ENCODE measurements around the gene FAM47E. TPM values are rescaled to one million over a fixed set of nuclear protein-coding genes. Genes with fewer than 3 reads are reported as not detected.

Gene FAM47E
- total and polyA plus RNA-seq, 2 of the 8 experiments (the other 6 are each of a cell fraction or from before 2014, with no cell fraction given): 1.3 to 1.4 TPM

DNA sequence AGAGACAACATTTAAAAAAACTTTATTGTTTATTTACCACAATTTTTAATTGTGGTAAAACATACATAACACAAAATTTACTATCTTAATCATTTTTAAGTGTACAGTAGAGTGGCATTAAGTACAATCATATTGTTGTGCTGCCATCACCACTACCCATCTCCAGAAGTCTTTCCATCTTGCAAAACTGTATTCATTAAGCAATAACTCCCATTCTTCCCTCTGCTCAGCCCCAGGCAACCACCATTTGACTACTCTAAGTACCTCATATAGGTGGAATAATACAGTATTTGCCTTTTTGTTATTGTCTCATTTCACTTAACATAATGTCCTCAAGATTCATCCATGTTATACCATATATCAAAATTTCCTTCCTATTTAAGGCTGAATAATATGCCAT lies 12.8 kb upstream of the FAM47E start:
- Histone ChIP-seq H3K9me3 (ENCODE audit: insufficient read depth in 2 of 2, low read depth in 1 of 2, low read length in 1 of 2) (peaks cover 3 to 6% of the 10 kb centered on the region in 2 experiments; a peak in 2 of 4 replicates), H3K79me2 (ENCODE audit: control insufficient read depth in 1 of 2, insufficient read depth in 2 of 2, low read length in 2 of 2) (no peaks in the 10 kb centered on the region), H3K14ac (ENCODE audit: insufficient read length) (no peak overlapping the region), H4K8ac (ENCODE audit: extremely low read depth, insufficient read depth, low read length) (no peak overlapping the region), H3K27me3 (replicated peaks in 1 of 4; ENCODE audit: control insufficient read depth in 3 of 4, extremely low read depth in 1 of 4, insufficient read depth in 3 of 4, low read length in 3 of 4) (no peaks in the 10 kb centered on the region), H4K5ac (ENCODE audit: insufficient read length, low read depth, low read length) (no peak overlapping the region), H2BK12ac (ENCODE audit: low read depth, low read length) (no peak overlapping the region), H3K23ac (ENCODE audit: insufficient read length) (no peak overlapping the region), H2BK120ac (replicated peaks; ENCODE audit: low read depth, low read length) (no peak overlapping the region), H3K18ac (ENCODE audit: extremely low read depth, low read length) (no peak overlapping the region), H2BK5ac (ENCODE audit: low read depth, low read length) (no peak overlapping the region), H3K56ac (replicated peaks; ENCODE audit: insufficient read length, low read depth, low read length) (no peak overlapping the region), H3K4ac (replicated peaks; ENCODE audit: insufficient read length, low read depth, low read length) (no peak overlapping the region), H3K9ac (replicated peaks in 1 of 4; ENCODE audit: extremely low read depth in 1 of 4, low read depth in 3 of 4, low read length in 3 of 4) (no peak overlapping the region), H2BK20ac (ENCODE audit: low read length) (no peak overlapping the region), H2AK5ac (ENCODE audit: low read depth, low read length) (no peak overlapping the region), H3K23me2 (ENCODE audit: low read depth, low read length) (no peaks in the 10 kb centered on the region), H3K36me3 (ENCODE audit: control insufficient read depth in 2 of 4, insufficient read depth in 4 of 4, low read length in 3 of 4) (no peaks in the 10 kb centered on the region), H4K91ac (replicated peaks; ENCODE audit: insufficient read length, low read length) (no peak overlapping the region), H3K4me3 (ENCODE audit: extremely low read depth in 1 of 4, insufficient read depth in 2 of 4, low read depth in 3 of 4, low read length in 4 of 4) (no peak overlapping the region), H4K20me1 (replicated peaks in 1 of 2; ENCODE audit: control insufficient read depth in 1 of 2, insufficient read depth in 2 of 2, low read length in 2 of 2) (no peaks in the 10 kb centered on the region), H3K4me1 (replicated peaks in 1 of 4; ENCODE audit: control insufficient read depth in 3 of 4, insufficient read depth in 4 of 4, low read length in 3 of 4) (peaks cover 2 to 9% (median 4%) of the 10 kb centered on the region in 4 experiments; a peak in 5 of 7 replicates), H3K4me2 (ENCODE audit: insufficient read depth in 1 of 2, low read depth in 2 of 2, low read length in 2 of 2) (no peak overlapping the region), H2BK15ac (ENCODE audit: low read length) (no peak overlapping the region), H3K27ac (ENCODE audit: low read depth, low read length) (no peak overlapping the region), H3K79me1 (ENCODE audit: low read depth, low read length) (no peaks in the 10 kb centered on the region), H2AFZ (ENCODE audit: low read length) (no peak overlapping the region)
- no peak for DNase-seq (ENCODE audit: low read depth in 1 of 2, low spot score in 2 of 2)
- POLR2A ChIA-PET (ENCODE audit: partially characterized antibody): no interaction called here
- no peak for FAIRE-seq
- CTCF ChIA-PET (ENCODE audit: partially characterized antibody): interaction anchor here (1.8 kb wide), 1 partner anchor 139 kb away, joined by 6 read pairs; no protein-coding TSS in a partner anchor
- TF ChIP-seq GABPA (IDR thresholded peaks at IDR 0.05; ENCODE audit: borderline replicate concordance, insufficient read depth, low read length) (no peak), TAF1 (IDR thresholded peaks at IDR 0.05; ENCODE audit: low read depth, low read length) (no peak), BACH1 (IDR thresholded peaks at IDR 0.05; ENCODE audit: low read length) (no peak), SP4 (IDR thresholded peaks at IDR 0.05; ENCODE audit: low read length) (no peak), EZH2 (IDR thresholded peaks at IDR 0.05; ENCODE audit: low read depth, low read length, severe bottlenecking) (no peak), SAP30 (IDR thresholded peaks at IDR 0.05; ENCODE audit: insufficient read depth, insufficient replicate concordance, low read length) (no peak), CHD1 (IDR thresholded peaks at IDR 0.05; ENCODE audit: low read depth, low read length) (no peak), POLR2A (IDR thresholded peaks at IDR 0.05; ENCODE audit: control extremely low read depth in 1 of 2, low read depth in 2 of 2, low read length in 2 of 2) (no peak), YY1 (IDR thresholded peaks at IDR 0.05; ENCODE audit: low read depth, low read length) (no peak), ASH2L (IDR thresholded peaks at IDR 0.05; ENCODE audit: low read length) (no peak)
- TF ChIP-seq, protein P1, sequence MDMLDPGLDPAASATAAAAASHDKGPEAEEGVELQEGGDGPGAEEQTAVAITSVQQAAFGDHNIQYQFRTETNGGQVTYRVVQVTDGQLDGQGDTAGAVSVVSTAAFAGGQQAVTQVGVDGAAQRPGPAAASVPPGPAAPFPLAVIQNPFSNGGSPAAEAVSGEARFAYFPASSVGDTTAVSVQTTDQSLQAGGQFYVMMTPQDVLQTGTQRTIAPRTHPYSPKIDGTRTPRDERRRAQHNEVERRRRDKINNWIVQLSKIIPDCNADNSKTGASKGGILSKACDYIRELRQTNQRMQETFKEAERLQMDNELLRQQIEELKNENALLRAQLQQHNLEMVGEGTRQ (IDR thresholded peaks at IDR 0.05; ENCODE audit: low read length): no peak
- TF ChIP-seq, protein P2, sequence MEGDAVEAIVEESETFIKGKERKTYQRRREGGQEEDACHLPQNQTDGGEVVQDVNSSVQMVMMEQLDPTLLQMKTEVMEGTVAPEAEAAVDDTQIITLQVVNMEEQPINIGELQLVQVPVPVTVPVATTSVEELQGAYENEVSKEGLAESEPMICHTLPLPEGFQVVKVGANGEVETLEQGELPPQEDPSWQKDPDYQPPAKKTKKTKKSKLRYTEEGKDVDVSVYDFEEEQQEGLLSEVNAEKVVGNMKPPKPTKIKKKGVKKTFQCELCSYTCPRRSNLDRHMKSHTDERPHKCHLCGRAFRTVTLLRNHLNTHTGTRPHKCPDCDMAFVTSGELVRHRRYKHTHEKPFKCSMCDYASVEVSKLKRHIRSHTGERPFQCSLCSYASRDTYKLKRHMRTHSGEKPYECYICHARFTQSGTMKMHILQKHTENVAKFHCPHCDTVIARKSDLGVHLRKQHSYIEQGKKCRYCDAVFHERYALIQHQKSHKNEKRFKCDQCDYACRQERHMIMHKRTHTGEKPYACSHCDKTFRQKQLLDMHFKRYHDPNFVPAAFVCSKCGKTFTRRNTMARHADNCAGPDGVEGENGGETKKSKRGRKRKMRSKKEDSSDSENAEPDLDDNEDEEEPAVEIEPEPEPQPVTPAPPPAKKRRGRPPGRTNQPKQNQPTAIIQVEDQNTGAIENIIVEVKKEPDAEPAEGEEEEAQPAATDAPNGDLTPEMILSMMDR (IDR thresholded peaks at IDR 0.05; ENCODE audit: control extremely low read depth in 1 of 3, insufficient read depth in 1 of 3, low read depth in 1 of 3, low read length in 3 of 3): no peak

Measured in H1 (cell line).